ENCODE results near the gene PNPLA6.
"Not testable (repeated sequence)": the region's sequence is repeated elsewhere in the genome, so short reads cannot be mapped to it uniquely, and the experiment has no call there.

PNPLA6 gene

DNA sequence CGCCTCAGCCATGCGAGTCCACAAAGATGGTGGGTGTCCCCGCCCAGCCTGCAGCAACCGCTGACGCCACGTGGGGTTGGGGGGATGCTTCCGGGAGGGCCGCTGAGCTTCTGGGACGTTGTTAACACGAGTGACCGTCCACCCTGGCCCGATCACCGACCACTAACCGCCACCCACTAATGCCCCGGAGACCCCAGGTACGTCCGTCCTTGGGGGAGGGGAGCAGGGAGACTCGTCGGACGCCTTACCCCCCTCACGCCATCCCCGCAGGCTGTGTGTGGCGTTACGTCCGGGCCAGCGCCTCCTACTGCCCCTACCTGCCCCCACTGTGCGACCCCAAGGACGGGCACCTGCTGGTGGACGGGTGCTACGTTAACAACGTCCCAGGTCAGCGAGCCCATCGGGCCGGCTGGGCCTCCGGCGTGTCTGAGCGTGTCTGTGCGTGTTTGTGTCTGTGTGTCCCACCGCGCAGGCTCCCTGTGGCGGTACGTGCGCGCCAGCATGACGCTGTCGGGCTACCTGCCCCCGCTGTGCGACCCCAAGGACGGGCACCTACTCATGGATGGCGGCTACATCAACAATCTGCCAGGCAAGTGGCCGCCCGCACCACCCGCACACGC lies 21.3 kb downstream of the PNPLA6 start:
- no peak for DNase-seq

DNA sequence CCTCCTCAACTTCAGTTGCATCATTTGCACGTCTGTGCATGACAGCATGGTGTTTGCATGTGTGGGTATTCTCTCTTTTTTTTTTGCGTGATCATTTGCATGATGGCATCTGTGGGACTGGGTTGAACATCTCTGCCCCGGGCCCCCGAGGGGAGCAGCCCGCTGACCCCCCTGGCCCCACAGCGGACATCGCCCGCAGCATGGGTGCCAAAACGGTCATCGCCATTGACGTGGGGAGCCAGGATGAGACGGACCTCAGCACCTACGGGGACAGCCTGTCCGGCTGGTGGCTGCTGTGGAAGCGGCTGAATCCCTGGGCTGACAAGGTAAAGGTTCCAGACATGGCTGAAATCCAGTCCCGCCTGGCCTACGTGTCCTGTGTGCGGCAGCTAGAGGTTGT lies 23.1 kb downstream of the PNPLA6 start:
- DNase-seq: no peak

- no peak for DNase-seq
Measured at GRCh38 chr19:7559102-7559501, 23.6 kb downstream of the PNPLA6 start.

DNA sequence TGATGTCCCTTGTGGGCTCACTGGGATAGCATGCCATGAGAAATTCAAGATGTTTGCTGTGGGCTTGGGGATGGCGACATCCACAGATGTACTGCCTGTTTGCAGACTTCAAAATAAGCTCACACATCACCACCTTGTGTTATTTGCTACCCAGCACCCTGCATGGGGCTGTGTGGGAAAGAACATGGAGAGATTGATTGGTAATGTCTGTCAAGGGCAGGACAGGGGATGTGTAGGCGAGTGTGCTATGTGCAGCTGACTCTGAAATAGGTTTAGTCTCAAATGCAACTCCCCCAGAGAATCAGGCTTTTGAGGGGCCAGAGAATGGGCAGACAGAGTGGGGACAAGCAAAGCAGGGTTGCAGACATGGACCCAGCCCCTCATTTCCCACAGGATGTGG lies 24.7 kb downstream of the PNPLA6 start:
- DNase-seq: no peak

DNA sequence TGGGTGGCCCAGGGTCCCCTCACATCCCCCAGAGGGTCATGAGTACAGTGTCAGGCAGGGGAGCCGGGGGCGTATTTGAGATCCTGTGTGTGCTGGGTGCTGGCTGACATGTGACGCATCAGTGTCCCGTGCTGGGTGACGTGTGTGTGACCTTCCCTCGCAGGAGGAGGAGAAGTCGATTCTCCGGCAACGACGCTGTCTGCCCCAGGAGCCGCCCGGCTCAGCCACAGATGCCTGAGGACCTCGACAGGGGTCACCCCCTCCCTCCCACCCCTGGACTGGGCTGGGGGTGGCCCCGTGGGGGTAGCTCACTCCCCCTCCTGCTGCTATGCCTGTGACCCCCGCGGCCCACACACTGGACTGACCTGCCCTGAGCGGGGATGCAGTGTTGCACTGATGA lies 25.8 kb downstream of the PNPLA6 start:
- DNase-seq: no peak

DNA sequence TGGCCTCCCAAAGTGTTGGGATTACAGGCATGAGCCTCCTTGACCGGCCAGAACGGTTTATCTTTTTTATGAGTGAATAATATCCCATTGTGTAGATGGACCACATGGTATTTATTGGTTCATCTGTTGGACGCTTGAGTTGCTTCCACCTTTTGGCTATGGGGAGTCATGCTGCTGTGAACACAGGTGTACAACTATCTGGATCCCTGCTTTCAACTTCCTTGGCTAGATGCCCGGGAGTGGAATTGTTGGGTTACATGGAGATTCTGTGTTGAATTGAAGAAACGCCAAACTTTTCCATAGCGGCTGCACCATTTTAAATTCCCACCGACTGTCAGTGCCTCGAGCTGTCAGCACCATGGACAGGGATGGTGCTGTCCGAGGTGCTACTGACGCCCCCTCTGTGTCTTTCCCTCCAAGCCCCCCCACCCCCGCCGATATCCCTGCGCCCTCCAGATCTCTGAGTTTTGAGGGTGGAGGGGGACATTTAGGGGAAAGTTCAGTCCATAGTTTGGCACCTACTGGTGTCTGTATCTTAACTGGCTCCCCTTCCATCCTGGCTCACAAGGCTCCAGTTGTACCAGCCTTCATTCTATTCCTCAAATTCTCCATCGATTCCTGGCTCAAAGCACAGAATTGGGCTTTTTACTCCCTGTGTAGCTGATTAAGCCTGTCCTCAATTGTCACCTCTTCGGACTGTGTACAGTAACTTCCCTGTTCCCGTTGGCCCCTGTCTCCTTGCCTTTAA lies 27.3 kb downstream of the PNPLA6 start:
- DNase-seq: no peak

GRCh38 chr19:7564866-7565265 lies 29.3 kb downstream of the PNPLA6 start:
- DNase-seq: no peak

DNA sequence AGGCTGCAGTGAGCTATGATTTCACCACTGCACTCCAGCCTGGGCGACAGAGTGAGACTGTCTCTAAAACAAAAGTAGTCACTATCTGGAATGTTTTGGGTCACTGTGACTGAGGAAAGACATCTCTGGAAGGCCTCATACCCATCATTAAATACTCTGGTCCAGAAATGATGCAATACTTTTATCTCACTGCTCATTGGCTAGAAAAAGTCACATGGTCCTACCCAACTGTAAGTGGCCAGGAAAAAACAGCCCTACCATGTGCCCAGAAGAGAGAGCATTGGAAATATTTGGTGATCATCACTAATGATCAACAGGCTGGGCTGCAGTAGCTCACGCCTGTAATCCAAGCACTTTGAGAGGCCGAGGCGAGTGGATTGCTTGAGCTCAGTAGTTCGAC lies 29.8 kb downstream of the PNPLA6 start:
- DNase-seq: no peak

DNA sequence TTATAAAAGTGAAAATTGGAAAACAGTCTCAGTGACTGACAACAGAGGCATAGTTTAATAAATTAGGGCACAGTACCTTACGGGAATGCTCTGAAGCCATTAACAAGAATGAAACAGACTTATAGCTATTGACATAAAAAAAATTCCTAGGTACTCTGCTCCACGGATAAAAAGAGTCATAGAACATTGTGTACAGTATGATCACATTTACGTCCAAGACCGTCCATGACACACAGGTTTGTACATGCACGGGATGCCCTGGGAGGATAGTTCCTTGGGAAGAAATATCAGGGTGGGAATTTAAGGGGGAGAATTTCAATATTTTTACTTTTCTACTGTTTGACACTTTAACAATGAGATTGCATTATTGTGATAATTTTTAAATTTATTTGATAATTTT lies 35.2 kb downstream of the PNPLA6 start:
- no peak for DNase-seq

DNA sequence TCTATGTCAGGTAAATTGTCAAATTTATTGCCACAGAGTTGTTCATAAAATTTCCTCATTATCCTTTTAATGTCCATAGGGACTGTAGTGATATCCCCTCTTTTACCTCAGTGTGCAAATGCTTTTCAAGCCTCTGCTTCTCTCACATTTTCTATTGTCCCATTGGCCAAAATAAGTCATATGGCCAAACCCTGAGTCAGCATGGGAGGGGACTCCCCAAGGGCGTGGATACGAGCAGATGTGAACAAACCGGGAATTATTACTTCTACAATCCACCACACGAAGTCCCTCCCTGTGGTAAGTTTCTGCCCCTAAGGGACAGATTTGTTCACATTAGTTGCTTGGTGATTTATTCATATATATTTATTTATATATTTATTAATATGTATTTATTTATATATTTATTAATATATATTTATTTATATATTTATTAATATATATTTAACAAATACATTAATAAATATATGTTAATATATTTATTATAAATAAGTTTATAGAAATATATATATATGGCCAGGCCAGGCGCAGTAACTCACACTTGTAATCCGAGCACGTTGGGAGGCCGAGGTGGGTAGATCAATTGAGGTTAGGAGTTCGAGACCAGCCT lies 40.0 kb downstream of the PNPLA6 start:
- no peak for DNase-seq

- DNase-seq: not testable (repeated sequence)
Measured at GRCh38 chr19:7577422-7577821, 41.9 kb downstream of the PNPLA6 start.

DNA sequence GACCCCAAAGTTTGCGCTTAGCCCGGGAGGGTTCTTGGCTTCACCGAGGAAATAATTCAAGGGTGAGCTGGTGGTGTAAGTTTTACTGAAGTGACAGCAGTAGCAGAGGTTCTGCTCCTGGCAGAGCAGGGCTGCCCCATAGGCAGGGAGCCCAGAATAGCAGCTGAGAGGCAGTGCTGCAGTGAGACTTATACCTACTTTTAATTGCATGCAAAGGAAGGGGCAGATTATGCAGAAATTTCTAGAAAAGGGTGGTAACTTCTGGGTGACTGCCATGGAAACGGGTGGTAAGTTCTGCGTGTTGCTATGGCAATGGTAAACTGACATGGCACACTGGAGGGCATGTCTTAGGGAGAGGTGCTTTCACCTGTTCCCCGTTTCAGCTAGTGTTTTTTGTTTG lies 42.6 kb downstream of the PNPLA6 start:
- no peak for DNase-seq

DNA sequence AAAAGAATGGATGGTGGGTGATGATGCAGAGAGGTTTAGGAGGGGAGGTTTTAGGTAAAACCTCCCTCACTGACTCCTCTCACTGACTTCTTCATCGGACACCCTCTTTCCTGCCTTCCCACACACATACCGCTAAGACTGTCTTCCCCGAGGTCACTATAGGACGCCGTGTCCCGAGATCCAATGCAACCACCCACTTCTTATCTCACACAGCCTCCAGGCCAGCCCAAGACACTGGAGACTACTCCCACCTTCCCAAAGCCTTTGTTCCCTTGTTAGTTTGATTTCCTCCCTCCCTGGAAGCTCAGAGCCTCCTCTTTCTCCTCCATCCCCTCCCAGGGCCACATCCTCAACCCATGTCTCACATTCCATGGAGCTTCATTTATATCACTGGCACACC lies 43.7 kb downstream of the PNPLA6 start:
- DNase-seq: no peak

GRCh38 chr19:7582446-7582845 lies 46.9 kb downstream of the PNPLA6 start:
- no peak for DNase-seq

DNA sequence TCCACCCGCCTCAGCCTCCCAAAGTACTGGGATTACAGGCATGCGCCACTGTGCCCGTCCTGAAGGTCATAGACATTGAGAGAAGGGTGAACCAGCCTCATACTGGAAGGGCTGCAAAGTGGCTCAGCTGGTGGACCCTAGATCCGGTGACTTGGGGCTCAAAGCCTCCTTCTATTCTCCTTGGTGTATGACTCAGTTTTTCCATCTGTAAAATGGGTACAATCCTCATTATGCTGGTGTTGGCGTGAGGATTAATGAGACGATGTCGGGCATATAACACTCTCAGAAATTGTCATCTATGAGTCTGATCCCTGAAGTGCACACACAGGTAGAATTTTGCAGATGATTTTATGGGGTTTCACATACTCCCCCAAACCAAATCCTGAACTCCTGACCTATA lies 54.3 kb downstream of the PNPLA6 start:
- no peak for DNase-seq

DNA sequence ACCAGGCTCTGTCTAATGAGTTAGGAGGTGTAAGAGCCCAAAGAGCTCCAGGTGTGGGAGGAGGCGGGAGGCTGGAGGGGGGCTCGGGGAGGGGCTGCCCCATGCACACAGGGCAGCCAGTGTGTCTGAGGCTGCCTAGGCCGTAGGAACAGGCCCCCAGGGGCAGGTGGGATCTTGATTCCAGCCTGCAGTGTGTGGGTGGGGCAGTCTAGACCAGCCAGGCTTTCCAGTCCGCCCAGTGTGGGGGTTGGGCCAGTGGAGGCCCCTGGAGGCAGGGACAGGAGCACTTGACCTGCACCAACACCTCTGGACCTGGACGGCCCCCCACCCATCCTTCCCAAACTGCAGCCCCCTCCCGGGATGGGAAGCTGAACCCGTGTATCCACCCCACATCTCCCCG lies 54.7 kb downstream of the PNPLA6 start:
- DNase-seq: no peak

GRCh38 chr19:7595466-7596133 lies 60.1 kb downstream of the PNPLA6 start, which contains the start of gene CAMSAP3:
CAMSAP3 (plus strand) TSS chr19:7595863; CDS start chr19:7596003, 140 bp downstream.
- peak; percentile 20 for DNase-seq

GRCh38 chr19:7596211-7596937 lies 60.9 kb downstream of the PNPLA6 start:
- no peak for DNase-seq

DNA sequence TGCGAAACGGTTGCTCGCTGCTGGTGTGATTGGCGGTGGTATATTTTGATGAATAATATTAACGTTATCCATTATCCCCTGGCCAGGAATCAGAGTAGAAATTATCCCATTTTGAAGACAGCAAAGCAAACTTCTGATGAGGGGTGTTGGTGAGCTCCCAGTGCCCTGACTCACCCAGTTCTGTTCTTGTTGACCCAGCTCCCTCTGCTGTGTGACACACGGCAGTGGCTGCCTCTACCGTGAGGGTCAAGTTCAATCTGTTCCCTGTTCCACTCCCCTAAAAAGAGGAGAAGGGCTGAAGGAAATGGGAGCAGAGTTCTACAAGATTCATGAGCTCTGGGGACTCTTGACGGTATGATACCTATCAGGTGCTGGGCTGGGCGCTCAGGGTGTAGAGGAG lies 62.2 kb downstream of the PNPLA6 start:
- no peak for DNase-seq

DNA sequence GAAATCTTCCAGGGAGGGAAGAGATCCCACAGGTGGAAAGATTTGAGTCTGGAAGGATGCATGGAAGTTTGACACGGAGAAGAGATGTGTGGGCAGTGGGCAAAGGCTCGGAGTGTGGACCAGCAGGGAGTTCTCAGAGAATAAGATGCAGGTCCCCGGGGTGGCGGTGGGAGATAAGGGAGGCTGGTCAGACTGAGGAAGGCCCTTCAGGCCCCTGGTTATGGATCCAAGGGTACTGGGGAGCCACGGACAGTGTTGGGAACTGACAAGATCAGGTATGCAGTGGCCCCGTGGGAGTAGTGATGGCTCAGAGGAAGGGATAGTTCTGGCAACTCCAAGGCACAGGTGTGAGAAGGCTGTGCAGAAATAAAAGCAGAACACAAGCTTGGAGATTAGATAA lies 62.7 kb downstream of the PNPLA6 start:
- DNase-seq: no peak

GRCh38 chr19:7600721-7601120 lies 65.2 kb downstream of the PNPLA6 start:
- no peak for DNase-seq

- no peak for DNase-seq
Measured at GRCh38 chr19:7602240-7602934, 66.9 kb downstream of the PNPLA6 start.

Measured in activated CD4-positive, alpha-beta T cell treated with anti-CD3 and anti-CD28 coated beads, Interleukin-2, amount 50 U/mL, for 16 hours (primary cell).